Ecto neural progenitor cell (in vitro differentiated cells): ENCODE measurements around the gene VEZF1.

ENCODE experiments used
- DNase-seq: peaks from one replicate; pipeline ENCODE4 v3.0.0-alpha.2; 2018; ENCODE audit warnings: low spot score

The VEZF1 gene

GRCh38 chr17:57927048-57927723 lies 60.9 kb downstream of the VEZF1 start:
- DNase-seq: peak; percentile 76

GRCh38 chr17:57926723-57927047 lies 61.4 kb downstream of the VEZF1 start:
- DNase-seq: no peak

GRCh38 chr17:57925361-57925990 lies 62.6 kb downstream of the VEZF1 start:
- no peak for DNase-seq

- no peak for DNase-seq
These were observed 63.4 kb downstream of the VEZF1 start for GRCh38 chr17:57924677-57925076.
